Measurements from ENCODE around the gene PLEKHH1.

PLEKHH1 gene

DNA sequence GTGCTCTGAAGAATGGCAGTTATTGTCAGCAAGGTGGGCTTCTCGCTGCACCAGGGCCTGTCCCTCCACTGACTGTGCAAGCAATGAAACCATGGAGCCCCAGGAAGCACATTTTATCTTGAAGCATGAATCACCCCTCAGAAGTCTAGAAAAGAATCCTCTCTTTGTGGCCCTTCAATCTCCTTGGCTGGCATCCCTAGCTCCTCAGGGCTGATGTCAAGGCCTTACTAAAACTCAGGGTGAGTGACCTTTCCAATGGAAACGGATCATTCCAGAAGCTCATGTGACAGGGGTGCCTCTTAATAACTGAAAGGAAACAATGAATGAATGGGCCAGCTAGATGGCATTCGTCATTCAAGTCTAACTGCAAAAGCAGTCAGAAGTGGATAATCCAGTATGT, 22.3 kb upstream of the PLEKHH1 start:
- no peak for DNase-seq

- no peak for DNase-seq
These were observed 20.4 kb upstream of the PLEKHH1 start for GRCh38 chr14:67512463-67513310.

GRCh38 chr14:67513631-67514108, 19.4 kb upstream of the PLEKHH1 start:
- no peak for DNase-seq

- DNase-seq = no peak
These were observed 18.9 kb upstream of the PLEKHH1 start for GRCh38 chr14:67514203-67514607.

GRCh38 chr14:67514650-67515385, 18.3 kb upstream of the PLEKHH1 start:
- DNase-seq = peak; percentile 66

GRCh38 chr14:67515386-67516079, 17.6 kb upstream of the PLEKHH1 start:
- DNase-seq = peak; percentile 70

- DNase-seq = no peak
These were observed 16.4 kb upstream of the PLEKHH1 start for GRCh38 chr14:67516676-67517075.

- no peak for DNase-seq
These were observed 16.0 kb upstream of the PLEKHH1 start for GRCh38 chr14:67517083-67517482.

GRCh38 chr14:67519406-67519805, 13.7 kb upstream of the PLEKHH1 start:
- no peak for DNase-seq

GRCh38 chr14:67520482-67520881, 12.6 kb upstream of the PLEKHH1 start:
- DNase-seq = no peak

DNA sequence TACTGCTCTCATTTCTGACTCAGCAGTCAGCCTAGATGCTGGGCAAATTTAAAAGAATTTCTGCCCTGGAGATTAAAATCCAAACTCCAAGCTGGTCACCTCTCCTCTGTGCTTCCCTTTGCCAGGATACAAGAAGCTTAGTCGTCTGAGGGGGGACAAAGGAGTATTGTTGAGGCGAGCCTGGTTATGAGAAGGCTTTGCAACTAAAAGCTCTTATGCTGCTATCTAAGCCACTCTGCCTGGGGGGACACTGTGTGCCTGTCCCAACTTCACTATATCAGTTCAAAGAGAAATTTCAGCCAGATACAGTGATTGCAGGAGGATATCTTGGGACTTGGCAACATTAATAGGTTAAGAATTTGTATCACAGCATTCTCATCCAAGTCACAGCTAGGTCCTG, 10.8 kb upstream of the PLEKHH1 start:
- no peak for DNase-seq

- DNase-seq = no peak
These were observed 9.1 kb upstream of the PLEKHH1 start for GRCh38 chr14:67523764-67524633.

GRCh38 chr14:67524634-67524963, 8.5 kb upstream of the PLEKHH1 start:
- no peak for DNase-seq

DNA sequence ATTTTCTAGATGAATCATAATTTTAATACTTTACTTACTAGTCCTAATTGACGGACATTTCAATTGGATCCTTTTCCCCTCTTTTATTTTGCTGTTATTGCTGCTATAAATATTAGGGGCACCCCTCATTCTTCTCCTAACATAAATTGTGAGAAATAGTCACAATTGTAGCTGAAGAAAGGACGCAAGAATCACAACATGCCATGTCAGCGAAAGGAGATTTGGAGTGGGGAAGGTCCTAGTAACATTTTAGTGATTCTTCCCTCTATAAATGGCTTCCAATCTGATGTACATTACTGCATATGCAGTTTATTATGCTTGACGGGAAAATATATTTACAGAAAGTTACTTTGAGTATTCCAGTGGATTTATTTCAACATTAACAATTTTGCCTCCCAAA, 7.7 kb upstream of the PLEKHH1 start:
- no peak for DNase-seq

GRCh38 chr14:67526181-67526580, 6.9 kb upstream of the PLEKHH1 start:
- DNase-seq = no peak

DNA sequence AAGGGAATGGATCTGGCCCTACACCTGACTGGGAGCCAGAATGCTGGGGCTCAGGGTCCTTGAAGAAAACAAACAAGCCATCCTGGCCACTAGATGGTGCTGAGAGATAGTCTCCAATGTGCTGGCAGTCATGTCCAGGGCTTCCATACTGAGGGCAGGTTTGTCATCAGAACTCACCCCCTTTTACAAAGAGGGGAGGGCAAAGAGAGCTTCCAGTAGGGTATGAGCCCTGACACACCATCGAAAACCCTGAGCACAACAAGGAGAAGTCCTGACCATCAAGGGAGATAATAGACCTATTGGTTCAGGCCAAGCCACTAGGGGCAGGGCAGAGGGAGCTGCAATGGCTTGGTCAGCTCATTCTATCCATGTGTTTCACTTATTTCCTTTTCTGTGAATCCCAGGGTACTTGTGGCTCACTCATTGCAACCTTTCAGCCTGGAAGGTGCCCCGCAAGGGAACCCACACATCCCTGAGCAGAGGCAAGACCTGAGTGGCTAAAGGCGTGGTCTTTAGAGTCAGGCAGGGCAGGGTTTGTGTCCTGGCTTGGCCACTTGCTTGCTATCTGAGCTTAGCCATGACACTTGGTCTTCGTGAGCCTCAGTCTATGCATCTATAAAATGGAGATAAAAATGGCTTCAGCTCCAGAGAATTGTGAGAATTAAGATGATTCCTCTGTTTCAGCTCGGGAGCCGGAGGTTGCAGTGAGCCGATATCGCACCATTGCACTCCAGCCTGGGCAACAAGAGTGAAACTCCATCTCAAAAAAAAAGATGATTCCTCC, 6.2 kb upstream of the PLEKHH1 start:
- DNase-seq = no peak

GRCh38 chr14:67527756-67528155, 5.3 kb upstream of the PLEKHH1 start:
- no peak for DNase-seq

GRCh38 chr14:67528276-67528675, 4.8 kb upstream of the PLEKHH1 start:
- no peak for DNase-seq

DNA sequence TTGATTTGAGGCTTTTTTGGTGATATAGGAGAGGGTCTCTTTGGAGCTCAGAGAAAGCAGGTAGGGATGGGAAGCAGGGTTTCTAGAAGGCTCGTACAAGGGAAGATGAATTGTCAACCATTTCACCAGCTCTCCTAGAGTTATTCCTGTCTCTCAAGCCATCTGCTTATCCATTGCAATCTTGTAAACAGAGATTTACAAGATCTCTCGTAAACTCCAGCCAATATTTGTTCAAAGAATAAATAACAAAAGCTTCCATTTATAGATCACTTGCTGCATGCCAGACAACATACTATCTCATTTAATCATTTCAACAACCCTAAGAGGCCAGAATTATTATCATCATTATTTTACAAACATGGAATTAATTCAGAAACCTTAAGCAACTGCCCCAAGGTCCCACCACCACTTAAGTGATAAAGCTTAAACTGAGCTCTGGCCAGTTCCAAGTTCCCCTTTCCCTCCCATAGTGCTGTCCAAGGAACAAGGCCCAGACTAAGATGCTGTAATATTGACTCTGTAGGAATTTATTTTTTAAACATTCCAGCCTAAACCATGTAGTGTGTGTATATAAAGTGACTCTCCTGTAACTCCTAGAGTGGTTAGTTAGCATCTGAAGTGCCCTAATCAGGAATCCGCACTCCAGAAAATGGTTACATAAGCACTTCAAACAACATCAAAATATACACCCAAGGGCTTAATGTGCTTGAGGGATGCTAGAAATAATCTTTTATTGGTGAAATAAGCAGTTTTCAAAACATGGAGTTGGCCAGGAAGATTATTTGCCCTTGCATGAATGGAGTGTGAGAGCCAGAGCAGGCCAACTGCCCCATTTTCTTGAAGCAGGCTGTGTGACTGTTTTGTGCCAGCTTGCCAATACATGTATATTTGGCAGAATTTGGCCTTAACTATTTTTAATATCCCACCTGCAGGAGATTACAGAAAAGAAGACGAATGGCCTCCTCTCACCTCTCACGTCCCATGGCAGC, 2.8 kb upstream of the PLEKHH1 start:
- DNase-seq = no peak

DNA sequence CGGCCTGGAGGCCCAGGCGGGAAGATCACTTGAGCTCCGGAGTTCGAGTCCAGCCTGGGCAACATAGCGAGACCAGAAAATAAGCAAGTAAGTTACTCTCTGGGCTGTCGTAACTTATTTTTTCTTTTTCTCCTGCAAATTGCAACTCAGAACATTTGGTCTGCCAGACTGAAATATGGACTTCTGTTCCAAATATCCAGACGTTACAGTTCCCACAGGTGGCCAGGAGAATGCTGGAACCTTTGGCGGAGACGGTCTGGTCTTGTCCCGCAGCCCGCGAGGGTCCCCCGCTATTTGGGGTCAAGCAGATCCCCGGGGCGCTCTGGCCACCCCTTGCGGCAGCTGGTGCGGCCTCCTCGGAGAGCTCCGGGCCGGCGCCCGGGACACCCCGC, 488 bp upstream of the PLEKHH1 start:
- DNase-seq = no peak

DNA sequence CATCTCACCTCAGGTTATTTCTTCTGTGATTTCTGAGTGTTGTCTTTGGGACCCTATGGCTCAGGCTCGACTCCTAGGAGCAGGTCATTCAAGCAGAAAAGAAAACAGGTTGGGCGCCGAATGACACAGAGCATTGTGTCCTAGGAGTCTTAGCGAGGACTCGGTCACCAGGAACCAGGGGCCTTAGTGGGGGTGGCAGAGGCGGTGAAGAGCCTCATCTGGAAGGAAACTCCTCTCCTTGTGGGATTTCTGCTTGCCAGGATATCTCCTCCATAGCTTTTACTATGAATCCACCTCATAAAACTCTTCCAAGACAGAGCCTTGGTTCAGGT, 630 bp downstream of the PLEKHH1 start:
- no peak for DNase-seq

Data from activated CD8-positive, alpha-beta memory T cell treated with anti-CD3 and anti-CD28 coated beads, Interleukin-2, amount 50 U/mL, for 48 hours (primary cell).